Measurements from ENCODE around the gene SLC5A3.

GRCh38 chr21:34043333-34043732, 30.0 kb upstream of the SLC5A3 start:
- TF ChIP-seq, protein P1, sequence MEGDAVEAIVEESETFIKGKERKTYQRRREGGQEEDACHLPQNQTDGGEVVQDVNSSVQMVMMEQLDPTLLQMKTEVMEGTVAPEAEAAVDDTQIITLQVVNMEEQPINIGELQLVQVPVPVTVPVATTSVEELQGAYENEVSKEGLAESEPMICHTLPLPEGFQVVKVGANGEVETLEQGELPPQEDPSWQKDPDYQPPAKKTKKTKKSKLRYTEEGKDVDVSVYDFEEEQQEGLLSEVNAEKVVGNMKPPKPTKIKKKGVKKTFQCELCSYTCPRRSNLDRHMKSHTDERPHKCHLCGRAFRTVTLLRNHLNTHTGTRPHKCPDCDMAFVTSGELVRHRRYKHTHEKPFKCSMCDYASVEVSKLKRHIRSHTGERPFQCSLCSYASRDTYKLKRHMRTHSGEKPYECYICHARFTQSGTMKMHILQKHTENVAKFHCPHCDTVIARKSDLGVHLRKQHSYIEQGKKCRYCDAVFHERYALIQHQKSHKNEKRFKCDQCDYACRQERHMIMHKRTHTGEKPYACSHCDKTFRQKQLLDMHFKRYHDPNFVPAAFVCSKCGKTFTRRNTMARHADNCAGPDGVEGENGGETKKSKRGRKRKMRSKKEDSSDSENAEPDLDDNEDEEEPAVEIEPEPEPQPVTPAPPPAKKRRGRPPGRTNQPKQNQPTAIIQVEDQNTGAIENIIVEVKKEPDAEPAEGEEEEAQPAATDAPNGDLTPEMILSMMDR (IDR thresholded peaks at IDR 0.05) = no peak
- no peak for TF ChIP-seq EP300 (IDR thresholded peaks at IDR 0.05)
- no peak for TF ChIP-seq POLR2A (IDR thresholded peaks at IDR 0.05)

Measured in gastroesophageal sphincter (tissue), 3 donors.